GM12874 (cell line): ENCODE results near the gene DPYSL4.

Experiments
- CTCF ChIP-seq: IDR thresholded peaks from 2 replicates; pipeline ENCODE4 v1.5.1; 2011; ENCODE audit warnings: low read depth, mild to moderate bottlenecking, control low read depth, low read length, moderate library complexity; ENCODE audit not compliant: insufficient read depth

The DPYSL4 gene

GRCh38 chr10:132209130-132209529, 22.4 kb downstream of the DPYSL4 start:
- TF ChIP-seq CTCF: no peak

GRCh38 chr10:132209978-132210530, 23.3 kb downstream of the DPYSL4 start:
- TF ChIP-seq CTCF: no peak

GRCh38 chr10:132210766-132211165, 24.0 kb downstream of the DPYSL4 start:
- no peak for TF ChIP-seq CTCF

GRCh38 chr10:132211246-132211645, 24.5 kb downstream of the DPYSL4 start:
- no peak for TF ChIP-seq CTCF

- TF ChIP-seq CTCF: no peak
These were observed 26.1 kb downstream of the DPYSL4 start for GRCh38 chr10:132212816-132213215.

GRCh38 chr10:132213917-132214316, 27.2 kb downstream of the DPYSL4 start:
- TF ChIP-seq CTCF: no peak

- TF ChIP-seq CTCF: 0 out of 2 replicates have a peak, but pooled peaks have one; percentile 20
These were observed 32.7 kb downstream of the DPYSL4 start for GRCh38 chr10:132219486-132219885.
